GM19193 (cell line): ENCODE measurements around the gene EHD2.

Experiments used
- POLR2A ChIP-seq: IDR thresholded peaks from 4 replicates; pipeline ENCODE4 v1.6.1; 2011; ENCODE audit not compliant: insufficient read depth, insufficient read length; ENCODE audit errors: extremely low read depth

EHD2 gene

DNA sequence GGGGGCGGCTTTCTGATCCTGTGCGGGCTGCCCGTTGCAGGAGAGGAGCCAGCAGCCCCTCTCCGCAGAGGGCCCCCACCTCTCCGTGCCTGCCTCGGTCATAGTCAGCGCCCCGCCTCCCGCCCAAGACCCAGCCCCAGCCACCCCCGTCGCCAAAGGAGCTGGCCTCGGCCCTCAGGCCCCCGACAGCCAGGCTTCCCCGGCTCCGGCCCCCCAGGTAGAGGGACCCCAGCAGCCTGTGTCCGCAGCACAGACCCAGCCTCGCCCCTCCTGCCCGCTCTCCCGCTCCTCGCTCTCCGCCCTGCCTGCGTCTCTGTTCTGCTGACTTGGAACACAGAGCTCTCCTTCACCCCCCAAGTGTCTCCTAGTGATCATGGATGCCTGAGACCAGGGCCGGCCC, 31.3 kb upstream of the EHD2 start:
- TF ChIP-seq POLR2A: no peak

DNA sequence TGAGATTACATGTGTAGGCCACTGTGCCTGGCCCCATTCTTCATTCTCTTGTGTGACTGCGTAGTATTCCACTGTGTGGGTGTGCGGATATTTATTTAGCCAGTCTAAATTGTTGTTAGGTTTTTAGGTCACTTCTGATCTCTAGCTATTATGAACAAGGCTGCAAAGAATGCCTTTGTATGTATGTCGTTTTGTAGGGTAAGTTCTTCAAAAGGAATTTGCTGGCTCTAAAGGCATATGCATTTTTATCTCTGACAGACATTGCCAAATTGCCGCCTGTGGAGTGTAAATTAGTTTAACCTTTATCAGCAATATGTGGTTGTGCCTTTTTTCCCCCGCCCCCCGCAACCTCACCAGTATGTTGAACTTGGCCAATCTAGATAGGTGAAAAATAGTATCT, 30.3 kb upstream of the EHD2 start:
- TF ChIP-seq POLR2A: no peak

DNA sequence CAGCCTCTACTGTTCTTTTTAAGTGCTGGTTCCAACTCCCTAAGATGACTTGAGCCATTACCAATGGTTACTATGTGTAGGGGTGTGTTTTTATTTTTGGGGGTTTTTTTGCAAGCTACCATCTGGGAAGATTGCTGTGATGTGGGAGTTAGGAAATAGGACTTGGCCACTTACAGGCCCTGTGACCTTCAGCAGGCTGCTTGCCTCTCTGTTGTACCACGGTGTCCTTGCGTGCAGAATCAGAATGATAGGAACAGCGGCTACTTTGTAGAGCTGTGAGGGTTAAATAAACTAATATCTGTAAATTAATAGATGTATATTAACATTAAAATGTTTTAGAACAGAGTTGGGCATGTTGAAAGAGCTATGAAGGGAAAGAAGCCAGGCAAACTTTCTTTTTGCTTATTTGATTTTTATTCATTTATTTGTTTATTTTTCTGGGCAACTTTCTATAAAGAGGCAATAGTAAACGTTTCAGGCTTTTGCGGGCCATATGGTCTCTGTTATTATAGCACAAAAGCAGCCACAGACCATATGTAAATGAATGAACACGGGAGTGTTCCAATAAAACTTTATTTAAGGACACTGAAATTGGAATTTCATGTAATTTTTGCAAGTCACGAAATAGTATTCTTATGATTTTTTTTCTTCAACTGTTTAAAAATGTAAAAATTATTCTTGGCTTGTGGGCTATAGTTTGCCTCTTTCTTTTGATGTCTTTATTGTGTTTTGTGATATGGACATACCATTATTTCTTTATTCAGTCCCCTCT, 26.4 kb upstream of the EHD2 start:
- no peak for TF ChIP-seq POLR2A

DNA sequence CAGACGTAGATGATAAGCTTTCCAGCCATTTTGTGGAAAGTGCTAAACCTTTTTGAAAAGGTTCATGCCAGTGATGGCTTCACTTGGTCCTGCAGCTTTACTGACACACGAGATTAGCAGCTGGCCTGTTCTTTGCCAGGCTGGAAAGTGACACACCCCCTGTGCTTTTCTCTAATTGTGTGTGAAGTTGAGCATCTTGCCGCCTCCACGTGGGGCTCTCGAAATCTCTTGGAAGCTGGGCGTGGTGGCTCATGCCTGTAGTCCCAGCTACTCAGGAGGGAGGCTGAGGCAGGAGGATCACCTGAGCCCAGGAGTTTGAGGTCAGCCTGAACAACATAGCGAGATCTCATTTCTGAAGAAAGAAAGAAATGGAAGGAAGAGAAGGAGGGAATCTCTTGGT, 25.3 kb upstream of the EHD2 start:
- TF ChIP-seq POLR2A: no peak

DNA sequence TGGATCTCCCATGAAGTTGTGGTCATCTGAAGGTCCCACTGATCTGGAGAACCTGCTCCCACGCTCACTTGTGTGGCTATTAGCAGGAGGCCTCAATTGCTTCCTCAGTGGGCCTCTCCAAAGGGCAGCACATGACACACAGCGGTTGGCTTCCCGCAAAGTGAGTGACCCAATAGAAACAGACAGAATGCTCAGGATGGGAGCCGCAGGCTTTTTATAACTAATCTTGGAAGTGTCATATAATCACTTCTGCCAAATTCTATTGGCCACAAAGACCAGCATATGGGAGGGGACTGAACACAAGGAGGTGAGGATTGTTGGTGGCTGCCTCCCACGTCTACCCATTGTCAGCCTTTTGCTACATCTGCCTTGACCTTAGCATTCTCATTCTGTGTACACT, 22.1 kb upstream of the EHD2 start:
- no peak for TF ChIP-seq POLR2A

DNA sequence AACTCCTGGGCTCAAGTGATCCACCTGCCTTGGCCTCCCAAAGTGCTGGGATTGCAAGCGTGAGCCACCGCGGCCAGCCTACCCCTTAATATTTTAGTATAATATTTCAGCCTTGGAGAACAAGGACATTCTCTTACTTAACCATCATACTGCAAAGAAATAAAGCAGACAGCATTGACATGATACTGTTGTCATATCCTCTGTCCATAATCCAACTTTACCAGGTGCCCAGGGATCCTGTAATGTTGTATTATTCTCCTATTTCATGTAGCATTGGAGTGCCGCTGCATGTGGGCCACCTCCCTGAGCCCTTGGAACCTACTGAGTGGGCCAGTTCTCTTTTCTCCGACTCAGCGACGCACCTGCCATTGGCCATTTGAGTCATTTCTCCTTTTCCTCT, 21.4 kb upstream of the EHD2 start:
- TF ChIP-seq POLR2A: no peak

DNA sequence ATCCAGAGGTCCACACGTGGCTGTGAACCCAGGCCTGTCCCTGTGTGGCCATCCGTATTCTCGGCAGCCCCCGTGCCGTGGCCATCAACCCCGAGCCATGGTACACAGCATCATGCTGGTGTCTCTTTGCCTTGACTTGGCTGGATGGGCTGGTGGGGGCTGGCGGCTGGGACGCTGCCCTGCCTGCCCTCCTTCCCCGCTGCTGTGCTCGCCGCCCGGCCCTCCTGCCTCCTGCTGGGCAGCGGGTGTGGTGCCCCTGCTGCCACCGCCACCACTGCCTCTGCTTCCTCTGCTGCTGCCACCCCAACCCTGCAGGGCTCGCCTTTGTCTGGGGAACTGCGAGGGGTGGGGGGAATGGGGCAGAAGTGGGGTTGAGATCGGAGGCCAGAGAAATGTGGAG, 19.7 kb upstream of the EHD2 start:
- no peak for TF ChIP-seq POLR2A

DNA sequence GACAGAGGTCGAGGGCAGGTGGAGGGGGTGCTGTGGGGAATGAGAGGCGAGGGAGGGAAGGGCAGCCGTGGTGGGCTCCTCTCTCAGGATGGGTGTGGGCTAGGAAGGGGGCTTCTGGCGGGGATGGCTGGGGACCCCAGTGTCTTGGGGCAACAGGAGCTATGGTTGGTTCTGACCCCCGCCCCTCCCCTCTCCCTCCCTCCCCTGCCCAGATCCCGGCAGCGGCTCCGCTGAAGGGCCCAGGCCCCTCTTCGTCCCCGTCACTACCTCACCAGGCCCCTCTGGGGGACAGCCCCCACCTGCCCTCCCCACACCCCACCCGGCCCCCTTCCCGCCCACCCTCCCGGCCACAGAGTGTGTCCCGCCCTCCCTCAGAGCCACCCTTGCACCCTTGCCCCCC, 19.3 kb upstream of the EHD2 start:
- TF ChIP-seq POLR2A: no peak

DNA sequence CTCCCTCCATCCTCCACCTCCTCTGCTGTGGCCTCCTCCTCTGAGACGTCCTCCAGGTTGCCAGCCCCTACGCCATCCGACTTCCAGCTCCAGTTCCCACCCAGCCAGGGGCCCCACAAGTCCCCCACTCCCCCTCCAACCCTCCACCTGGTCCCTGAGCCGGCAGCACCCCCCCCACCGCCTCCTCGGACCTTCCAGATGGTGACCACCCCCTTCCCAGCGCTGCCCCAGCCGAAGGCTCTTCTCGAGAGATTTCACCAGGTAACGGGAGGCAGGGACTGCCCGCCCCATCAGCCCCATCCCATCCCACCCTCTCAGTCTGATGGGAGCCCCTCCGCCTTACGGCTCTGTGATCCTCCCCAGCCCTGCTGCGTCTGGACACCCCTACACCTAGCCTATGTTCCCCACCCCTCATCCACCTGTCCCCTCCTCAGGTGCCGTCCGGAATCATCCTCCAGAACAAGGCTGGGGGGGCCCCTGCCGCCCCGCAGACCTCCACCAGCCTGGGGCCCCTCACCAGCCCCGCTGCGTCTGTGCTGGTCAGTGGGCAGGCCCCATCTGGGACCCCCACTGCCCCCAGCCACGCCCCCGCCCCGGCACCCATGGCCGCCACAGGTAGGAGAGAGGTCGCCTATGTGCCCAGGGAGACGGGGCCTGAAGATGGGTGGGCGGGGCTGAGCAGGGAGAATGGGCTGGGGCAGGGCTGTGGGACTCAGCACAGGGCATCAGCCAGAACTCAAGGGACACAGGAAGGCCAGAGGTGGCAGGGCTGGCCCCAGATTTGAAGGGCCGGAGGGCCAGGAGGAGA, 18.6 kb upstream of the EHD2 start:
- no peak for TF ChIP-seq POLR2A

DNA sequence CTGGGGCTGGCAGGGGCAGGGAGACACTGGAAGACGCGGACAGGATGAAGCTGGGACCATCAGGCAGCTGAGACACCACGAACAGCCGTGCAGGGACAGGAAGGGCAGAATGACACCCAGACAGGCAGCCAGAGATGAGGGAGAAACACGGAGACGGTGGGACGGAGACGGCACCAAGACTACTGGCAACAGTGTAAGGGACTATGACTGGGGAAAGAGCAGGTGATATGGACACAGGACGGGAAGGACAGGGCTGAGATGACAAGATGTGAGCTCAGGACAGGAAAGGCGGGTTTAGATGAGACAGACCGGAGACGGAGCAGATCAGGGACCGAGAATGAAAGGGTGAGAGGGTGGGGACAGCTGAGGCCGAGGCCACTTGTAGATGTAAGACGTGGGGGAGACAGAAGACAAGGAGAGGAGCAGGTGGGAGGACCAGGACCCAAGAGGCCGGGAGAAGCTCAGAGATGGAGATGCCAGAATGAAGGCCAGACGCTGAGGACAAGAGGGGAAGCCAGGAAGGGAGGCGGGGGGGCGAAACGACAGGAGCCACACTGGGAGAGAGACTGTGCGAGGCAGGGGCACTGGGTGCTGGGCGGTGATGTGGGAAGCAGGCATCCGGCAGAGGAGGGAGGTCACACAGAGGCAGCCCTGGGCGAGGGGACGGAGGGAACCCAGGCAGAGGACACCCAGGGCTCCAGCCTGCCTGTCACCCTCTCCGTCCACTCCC, 17.5 kb upstream of the EHD2 start:
- TF ChIP-seq POLR2A: no peak

DNA sequence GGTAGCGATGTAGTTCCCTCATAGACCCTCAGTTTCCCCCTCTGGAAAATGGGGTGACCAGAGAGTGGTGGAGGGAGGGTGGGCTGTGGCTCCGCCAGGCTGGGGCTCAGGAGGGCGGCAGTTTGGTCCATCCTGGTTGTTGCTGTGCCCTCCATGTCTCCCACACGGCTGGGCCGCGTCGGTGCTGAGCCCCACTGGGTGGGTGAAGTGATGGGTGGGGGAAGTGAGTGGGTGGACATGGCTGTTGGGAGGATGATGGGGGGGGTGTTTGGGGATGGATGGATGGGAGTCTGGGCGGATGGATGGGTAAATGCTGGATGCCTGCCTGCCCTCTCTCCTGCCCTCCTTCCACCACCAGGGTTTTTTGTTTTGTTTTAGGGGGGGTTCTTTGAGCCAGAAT, 16.6 kb upstream of the EHD2 start:
- no peak for TF ChIP-seq POLR2A

DNA sequence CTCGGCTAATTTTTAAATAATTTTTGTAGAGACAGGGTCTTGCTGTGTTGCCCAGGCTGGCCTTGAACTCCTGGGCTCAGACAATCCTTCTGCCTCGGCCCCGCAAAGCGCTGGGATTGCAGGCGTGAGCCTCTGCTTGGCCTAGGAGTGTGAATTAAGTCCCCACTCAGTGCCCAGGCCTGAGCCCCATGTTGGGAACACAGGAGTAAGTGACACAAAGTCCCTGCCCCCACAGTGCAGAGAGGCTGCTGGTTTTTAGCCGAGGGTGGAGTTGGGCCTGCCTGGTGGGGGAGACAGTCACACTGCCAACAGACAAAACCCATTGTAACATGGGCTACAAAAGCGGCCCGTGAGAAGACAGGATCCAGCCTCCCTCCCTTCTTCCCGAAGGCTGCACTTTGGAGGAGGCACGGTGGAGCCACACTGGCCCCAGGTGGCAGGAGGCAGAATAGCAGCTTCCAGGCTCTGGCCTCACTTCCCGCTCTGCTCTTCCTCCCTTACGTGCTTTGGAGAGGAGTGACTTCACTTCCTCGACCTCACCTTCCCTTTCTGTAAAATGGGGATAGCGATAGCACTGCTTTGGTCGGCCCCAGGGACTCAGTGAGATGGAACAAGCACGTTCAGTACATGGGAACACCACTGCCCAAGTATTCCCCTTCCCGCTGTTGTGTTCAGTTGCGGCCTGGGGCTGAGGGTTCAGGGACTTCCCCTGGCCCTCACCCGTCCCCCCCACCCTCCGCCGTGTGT, 15.2 kb upstream of the EHD2 start:
- no peak for TF ChIP-seq POLR2A

DNA sequence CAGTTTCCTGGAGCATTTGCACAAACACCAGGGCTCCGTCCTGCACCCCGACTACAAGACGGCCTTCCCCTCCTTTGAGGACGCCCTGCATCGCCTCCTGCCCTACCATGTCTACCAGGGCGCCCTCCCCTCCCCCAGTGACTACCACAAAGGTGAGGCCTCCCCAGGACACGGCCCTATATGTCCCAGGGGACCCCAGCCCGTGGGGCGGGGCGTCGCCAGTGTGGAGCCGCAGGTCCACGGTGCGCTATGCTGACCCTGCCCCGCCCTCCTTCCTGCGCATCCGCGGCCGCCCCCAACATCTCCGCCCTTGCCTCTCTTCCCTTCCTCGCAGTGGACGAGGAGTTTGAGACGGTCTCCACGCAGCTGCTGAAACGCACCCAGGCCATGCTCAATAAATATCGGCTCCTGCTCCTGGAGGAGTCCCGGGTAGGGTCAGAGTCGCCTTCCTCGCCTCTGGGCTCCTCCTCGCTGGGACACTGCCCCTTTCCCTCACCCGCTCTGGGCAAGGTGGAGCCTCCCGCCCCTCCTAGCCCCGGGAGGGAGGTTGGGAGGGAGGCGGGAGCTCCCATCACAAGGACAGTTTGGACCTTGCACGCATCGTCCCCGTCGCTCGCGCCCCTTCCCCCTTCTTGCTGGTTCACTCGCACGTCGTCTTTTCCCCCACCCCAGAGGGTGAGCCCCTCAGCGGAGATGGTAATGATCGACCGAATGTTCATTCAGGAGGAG, 14.4 kb upstream of the EHD2 start:
- TF ChIP-seq POLR2A: no peak

DNA sequence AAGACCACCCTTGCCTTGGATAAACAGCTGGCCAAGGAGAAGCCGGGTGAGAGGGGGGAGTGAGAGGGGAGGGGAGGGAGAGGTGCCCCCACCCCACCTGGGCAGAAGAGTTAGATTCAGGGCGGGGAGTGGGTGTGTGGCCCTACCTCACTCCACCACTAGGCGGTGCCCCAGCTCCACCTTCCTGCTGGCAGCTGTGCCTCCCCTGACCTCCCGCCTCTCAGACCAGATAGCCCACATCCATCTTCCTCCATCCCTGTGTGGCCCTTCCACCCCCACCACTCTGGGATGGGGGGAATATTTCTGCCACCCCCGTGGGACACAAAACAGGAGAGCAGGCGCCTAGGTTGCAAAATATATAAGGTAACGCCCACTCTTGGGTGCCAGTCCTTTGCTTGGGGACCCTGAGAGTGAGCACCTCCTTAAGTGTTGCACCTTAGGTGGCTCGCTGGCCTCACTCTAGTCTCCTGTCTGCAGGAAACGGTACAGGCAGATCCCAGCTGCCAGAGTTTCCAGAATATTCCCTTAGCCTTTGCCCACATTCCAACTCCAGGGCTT, 13.8 kb upstream of the EHD2 start:
- no peak for TF ChIP-seq POLR2A

DNA sequence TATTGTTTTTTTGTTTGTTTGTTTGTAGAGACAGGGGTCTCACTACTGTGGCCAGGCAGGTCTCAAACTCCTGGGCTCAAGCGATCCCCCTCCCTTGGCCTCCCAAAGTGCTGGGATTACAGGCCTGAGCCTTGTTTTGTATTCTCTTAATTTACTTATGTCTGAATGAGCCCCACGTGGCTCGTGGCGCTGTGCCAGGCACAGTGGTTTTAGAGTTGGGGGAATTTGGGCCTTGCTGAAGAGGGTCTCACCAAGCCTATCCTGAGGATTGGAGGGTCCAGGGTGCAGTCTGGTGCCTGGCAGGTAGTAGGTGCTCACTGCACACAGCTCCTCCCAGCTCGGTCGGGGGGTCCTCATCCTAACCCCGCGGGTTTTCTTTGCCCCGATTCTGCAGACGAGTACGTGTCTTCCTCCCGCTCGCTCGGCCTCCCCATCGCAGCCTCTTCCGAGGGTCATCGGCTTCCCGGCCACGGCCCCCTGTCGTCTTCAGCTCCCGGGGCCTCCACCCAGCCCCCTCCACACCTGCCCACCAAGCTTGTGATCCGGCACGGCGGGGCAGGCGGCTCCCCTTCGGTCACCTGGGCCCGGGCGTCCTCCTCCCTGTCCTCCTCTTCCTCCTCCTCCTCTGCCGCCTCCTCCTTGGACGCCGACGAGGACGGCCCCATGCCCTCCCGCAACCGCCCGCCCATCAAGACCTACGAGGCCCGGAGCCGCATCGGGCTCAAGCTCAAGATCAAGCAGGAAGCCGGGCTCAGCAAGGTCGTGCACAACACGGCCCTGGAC, 12.1 kb upstream of the EHD2 start:
- TF ChIP-seq POLR2A: no peak
